K562 (cell line): ENCODE data around the gene TTYH2. TPM values are rescaled to one million over a fixed set of nuclear protein-coding genes. Genes with fewer than 3 reads are reported as not detected.
A peak's percentile ranks its signal among the peaks of the same experiment; 100 is the strongest.

Source experiments
- ATF1 ChIP-seq, 2 experiments: fragments of 450-650 bp in 1 of 2; IDR thresholded peaks; 2 replicates each; pipeline ENCODE4 v1.6.1; 2016; ENCODE audit warnings: missing compliant biosample characterization in 1 of 2, missing genetic modification characterization in 1 of 2
- ATF3 ChIP-seq, 2 experiments: fragments of 450-650 bp in 1 of 2; sonication (generic) in 1 of 2; formaldehyde crosslinking in 1 of 2; IDR thresholded peaks in 1 of 2; conservative IDR thresholded peaks in 1 of 2; 2 replicates each; pipeline versions ENCODE4 v1.6.1 to v1.8.1; 2016 to 2023; ENCODE audit warnings: mild to moderate bottlenecking in 2 of 2, moderate library complexity in 2 of 2, inconsistent platforms in 1 of 2, missing genetic modification reagents in 1 of 2
- E2F5 ChIP-seq: sonication (generic); formaldehyde crosslinking; IDR thresholded peaks from 2 replicates; pipeline ENCODE4 v1.8.0; 2022; ENCODE audit warnings: mild to moderate bottlenecking, missing genetic modification reagents
- E4F1 ChIP-seq: fragments of 250-450 bp; sonication (Bioruptor Pico); IDR thresholded peaks from 2 replicates; pipeline ENCODE4 v1.5.0; 2021; ENCODE audit warnings: mild to moderate bottlenecking, borderline replicate concordance
- ESRRA ChIP-seq: fragments of 450-650 bp; IDR thresholded peaks from 2 replicates; pipeline ENCODE4 v1.6.1; 2014; ENCODE audit warnings: low read depth, mild to moderate bottlenecking, moderate library complexity, borderline replicate concordance
- FIP1L1 ChIP-seq: fragments of 200-400 bp; formaldehyde crosslinking; IDR thresholded peaks from 2 replicates; pipeline ENCODE4 v1.6.1; 2018; ENCODE audit warnings: mild to moderate bottlenecking, low read depth, low read length; ENCODE audit not compliant: poor library complexity, severe bottlenecking
- GABPB1 ChIP-seq: sonication (generic); formaldehyde crosslinking; IDR thresholded peaks from 2 replicates; pipeline ENCODE4 v1.8.0; 2022; ENCODE audit warnings: mild to moderate bottlenecking, missing genetic modification reagents
- HNRNPK ChIP-seq: fragments of 200-400 bp; formaldehyde crosslinking; IDR thresholded peaks from one replicate; pipeline ENCODE4 v1.6.1; 2018; ENCODE audit warnings: mild to moderate bottlenecking, low read depth, low read length; ENCODE audit not compliant: poor library complexity, severe bottlenecking
- KDM5B ChIP-seq: fragments of 200-600 bp; sonication (generic); IDR thresholded peaks from 2 replicates; pipeline ENCODE4 v1.6.1; 2012; ENCODE audit warnings: low read depth, mild to moderate bottlenecking, moderate library complexity, low read length, control low read depth, inconsistent platforms; ENCODE audit not compliant: insufficient replicate concordance
- MAZ ChIP-seq, 2 experiments: fragments of 450-650 bp in 1 of 2; sonication (generic) in 1 of 2; formaldehyde crosslinking; IDR thresholded peaks in 1 of 2; conservative IDR thresholded peaks in 1 of 2; 2 replicates each; pipeline versions ENCODE4 v1.4.0 to v1.5.0; 2020; ENCODE audit warnings: mild to moderate bottlenecking in 1 of 2, missing genetic modification reagents in 1 of 2
- MEIS2 ChIP-seq: fragments of 450-650 bp; IDR thresholded peaks from 2 replicates; pipeline ENCODE4 v1.6.1; 2014; ENCODE audit warnings: mild to moderate bottlenecking; ENCODE audit not compliant: partially characterized antibody
- POLR2G ChIP-seq: fragments of 200-400 bp; formaldehyde crosslinking; IDR thresholded peaks from 2 replicates; pipeline ENCODE4 v1.6.1; 2017; ENCODE audit warnings: low read depth, mild to moderate bottlenecking, antibody characterized with exemption, low read length, moderate library complexity
- RBM22 ChIP-seq: fragments of 200-400 bp; formaldehyde crosslinking; IDR thresholded peaks from 2 replicates; pipeline ENCODE4 v1.6.1; 2018; ENCODE audit warnings: low read length, low read depth; ENCODE audit not compliant: poor library complexity, severe bottlenecking
- SFPQ ChIP-seq: fragments of 200-400 bp; formaldehyde crosslinking; IDR thresholded peaks from 2 replicates; pipeline ENCODE4 v1.6.1; 2017; ENCODE audit warnings: mild to moderate bottlenecking, low read depth, low read length, moderate library complexity
- SNRNP70 ChIP-seq: fragments of 200-400 bp; formaldehyde crosslinking; optimal IDR thresholded peaks from 2 replicates; pipeline ENCODE3; 2017; ENCODE audit warnings: low read depth, low read length
- SPI1 ChIP-seq: IDR thresholded peaks from 2 replicates; pipeline ENCODE4 v1.6.1; 2011; ENCODE audit warnings: low read depth, low read length, control low read depth, borderline replicate concordance
- SRF ChIP-seq, 2 experiments: fragments of 250-450, 450-650 bp in 1 of 2; sonication (Bioruptor Pico) in 1 of 2; sonication (generic) in 1 of 2; formaldehyde crosslinking; IDR thresholded peaks; 2 replicates each; pipeline versions ENCODE4 v1.5.0 to v1.5.1; 2020 to 2022; ENCODE audit warnings: mild to moderate bottlenecking in 1 of 2, missing genetic modification reagents in 1 of 2
- TAF7 ChIP-seq: fragments of 450-650 bp; IDR thresholded peaks from 2 replicates; pipeline ENCODE4 v1.6.1; 2016; ENCODE audit warnings: missing genetic modification characterization, missing compliant biosample characterization
- ZFX ChIP-seq: sonication (generic); formaldehyde crosslinking; IDR thresholded peaks from 2 replicates; pipeline ENCODE4 v1.8.0; 2022; ENCODE audit warnings: mild to moderate bottlenecking, missing genetic modification reagents, moderate library complexity
- polyA plus RNA-seq, 8 experiments: library from polyadenylated mRNA; depleted of rRNA in 4 of 8; stranded (reverse) in 5 of 8; unstranded in 3 of 8; fragments of >200 nt; fragmentation: Nextera tagmentation in 2 of 8; fragmentation: Illumina TruSeq in 1 of 8; extraction: Ambion mirVana in 2 of 8; extraction: Trizol in 1 of 8; gene quantifications; 2 replicates each; pipeline versions ENCODE4 v1.2.1 to v1.2.3, GENCODE V29; 2011 to 2014; ENCODE audit warnings: inconsistent platforms in 1 of 8, missing spikeins in 1 of 8
- total RNA-seq, 7 experiments: library from RNA; depleted of rRNA in 6 of 7; stranded (reverse); fragments of >200 nt in 6 of 7; fragmentation: Illumina TruSeq in 2 of 7; extraction: Trizol in 2 of 7; gene quantifications; 2 replicates each; pipeline versions ENCODE4 v1.2.1 to v1.2.3, GENCODE V29; 2011 to 2021; ENCODE audit warnings: low replicate concordance in 1 of 7

TTYH2 gene
- total and polyA plus RNA-seq, 9 of the 15 experiments (the other 6 are each of a cell fraction or from before 2014, with no cell fraction given) = 0.03 to 2.0 (median 0.91) TPM

- TF ChIP-seq E4F1 = no peak
- peak; percentile 13 for TF ChIP-seq KDM5B
- TF ChIP-seq FIP1L1 = peak; percentile 78
- peak; percentile 31; the same call in 1 of the 2 replicates for TF ChIP-seq ATF3 (IDR thresholded peaks at IDR 0.05)
- TF ChIP-seq ATF3 (CRISPR knock-in tag; conservative IDR thresholded peaks at IDR 0.05) = 0 out of 2 replicates have a peak, but pooled peaks have one; percentile 64
- TF ChIP-seq SNRNP70 = no peak
- peak; percentile 56; the same call in 1 of the 2 replicates for TF ChIP-seq ESRRA
- TF ChIP-seq E2F5 = no peak
- no peak for TF ChIP-seq ATF1 (CRISPR knock-in tag; IDR thresholded peaks at IDR 0.05)
- TF ChIP-seq ATF1 (tag; IDR thresholded peaks at IDR 0.05) = peak; percentile 27; the same call in 1 of the 2 replicates
- no peak for TF ChIP-seq HNRNPK
- peak; percentile 58 for TF ChIP-seq ZFX (CRISPR knock-in tag)
- TF ChIP-seq TAF7 (tag) = no peak
- no peak for TF ChIP-seq SFPQ
- no peak for TF ChIP-seq SRF (CRISPR knock-in tag; IDR thresholded peaks at IDR 0.05)
- TF ChIP-seq GABPB1 (CRISPR knock-in tag) = peak; percentile 20; the same call in 1 of the 2 replicates
- peak; percentile 83 for TF ChIP-seq POLR2G
- TF ChIP-seq MEIS2 = no peak
- TF ChIP-seq MAZ (CRISPR knock-in tag; conservative IDR thresholded peaks at IDR 0.05 in 1 of 2, IDR thresholded peaks at IDR 0.05 in 1 of 2) = peak; percentile 30 to 57; a peak in 1 of 4 replicates
- TF ChIP-seq SPI1 = 0 out of 2 replicates have a peak, but pooled peaks have one; percentile 22
- TF ChIP-seq RBM22 = peak; percentile 72
Observed at GRCh38 chr17:74212209-74212912, 1.0 kb upstream of the TTYH2 start (continued).
